OCI-LY3 (cell line): ENCODE data around the gene ZNF790.

ENCODE experiments used
- H2AFZ ChIP-seq: fragments of 200-600, 300-600 bp; shearing (Covaris generic); 2 replicates; pipeline ENCODE4 v1.6.0; 2014; ENCODE audit warnings: antibody characterized with exemption, low read depth, low read length
- H3K27ac ChIP-seq: fragments of 200-600, 300-600 bp; sonication (generic); 2 replicates; pipeline ENCODE4 v1.5.1; 2014; ENCODE audit warnings: mild to moderate bottlenecking, low read length, moderate library complexity, mixed read lengths
- H3K27me3 ChIP-seq: fragments of 200-600, 300-600 bp; sonication (generic); 2 replicates; pipeline ENCODE4 v1.6.1; 2014; ENCODE audit warnings: low read depth, low read length, mixed read lengths
- H3K36me3 ChIP-seq: fragments of 200-600, 300-600 bp; sonication (generic); replicated peaks from 2 replicates; pipeline ENCODE3; 2014; ENCODE audit warnings: low read depth, low read length, mixed read lengths
- H3K4me1 ChIP-seq: fragments of 300-600, 200-600 bp; sonication (generic); 2 replicates; pipeline ENCODE4 v1.6.1; 2014; ENCODE audit warnings: low read length, mixed read lengths
- H3K4me2 ChIP-seq: fragments of 200-600, 300-600 bp; sonication (generic); 2 replicates; pipeline ENCODE4 v1.6.1; 2014; ENCODE audit warnings: low read length, mixed read lengths
- H3K4me3 ChIP-seq: fragments of 300-600, 200-600 bp; sonication (generic); 2 replicates; pipeline ENCODE4 v1.5.1; 2014; ENCODE audit warnings: antibody characterized with exemption, mild to moderate bottlenecking, low read length, moderate library complexity
- H3K79me2 ChIP-seq: fragments of 300-600, 200-600 bp; shearing (Covaris generic); 2 replicates; pipeline ENCODE4 v1.6.1; 2014; ENCODE audit warnings: mild to moderate bottlenecking, low read length, mixed read lengths
- H3K9ac ChIP-seq: fragments of 300-600, 200-600 bp; shearing (Covaris generic); 2 replicates; pipeline ENCODE4 v1.6.0; 2014; ENCODE audit warnings: mild to moderate bottlenecking, low read length, moderate library complexity
- H3K9me3 ChIP-seq: fragments of 200-600, 300-600 bp; shearing (Covaris generic); 2 replicates; pipeline ENCODE4 v1.6.1; 2014; ENCODE audit warnings: low read length, mixed read lengths; ENCODE audit not compliant: insufficient read depth
- H4K20me1 ChIP-seq: fragments of 200-600, 300-600 bp; sonication (generic); 2 replicates; pipeline ENCODE4 v1.6.1; 2016; ENCODE audit warnings: low read length, mixed read lengths; ENCODE audit not compliant: insufficient read depth
- EZH2phosphoT487 ChIP-seq: fragments of 200-600 bp; shearing (Covaris generic); IDR thresholded peaks from 2 replicates; pipeline ENCODE4 v1.6.1; 2018; ENCODE audit warnings: antibody characterized with exemption, mixed run types, low read depth
- TF ChIP-seq, protein P1 (sequence below): fragments of 200-600, 300-600 bp; sonication (generic); IDR thresholded peaks from 2 replicates; pipeline ENCODE4 v1.5.1; 2014; ENCODE audit warnings: antibody characterized with exemption, low read length, low read depth

The ZNF790 gene

DNA sequence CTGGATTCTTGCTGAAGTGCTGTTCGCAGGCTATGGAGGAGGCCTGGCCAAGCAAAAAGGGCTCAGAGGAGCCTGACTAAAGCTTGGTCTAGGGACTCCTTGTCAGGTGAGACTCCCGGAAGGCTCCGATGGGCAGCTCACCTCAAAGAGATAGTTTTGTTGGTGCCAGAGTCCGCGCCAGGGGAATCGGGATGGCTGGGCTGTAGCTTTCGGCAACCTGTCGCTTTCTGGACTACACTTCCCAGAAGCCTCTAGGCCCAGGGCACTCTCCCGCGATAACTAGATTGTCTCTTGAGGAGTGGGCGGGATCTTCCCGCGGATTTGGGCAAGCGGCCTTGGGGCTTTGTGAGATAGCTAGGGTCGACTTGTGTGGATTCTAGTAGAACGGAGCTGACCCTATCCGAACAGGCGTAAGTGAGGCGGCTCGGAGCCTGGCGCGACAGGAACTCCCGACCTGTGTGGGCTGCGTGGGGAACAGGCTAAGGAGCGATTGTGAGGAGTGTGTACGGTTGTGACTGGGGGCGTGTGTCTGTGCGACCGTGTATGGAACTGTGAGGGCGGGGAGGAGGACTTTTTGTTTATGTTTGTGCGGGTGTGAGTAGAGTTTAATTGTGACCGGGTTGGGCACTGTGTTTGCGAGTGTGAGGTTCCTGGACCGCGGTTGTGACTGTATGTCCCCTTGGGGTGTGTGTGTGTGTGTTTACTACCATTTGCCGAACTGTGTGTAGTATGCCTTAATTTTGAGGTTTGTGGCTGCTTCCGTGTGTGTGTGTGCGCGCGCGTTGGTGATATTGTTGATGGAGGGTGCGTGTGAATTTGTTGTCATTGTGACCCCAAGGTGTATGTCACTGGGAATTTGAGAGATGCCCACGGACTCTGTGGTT is 12.6 kb upstream of the ZNF790 start, which contains the start of gene ZNF345:
Gene ZNF345, plus strand, starts transcription at position 318 of the 884 bp plus-strand sequence. CDS start 25,955 bp downstream, outside the sequence.
- peaks cover 28% of the 10 kb centered on the region for H3K79me2 ChIP-seq
- H3K4me1 ChIP-seq = peaks cover 7% of the 10 kb centered on the region
- H3K27ac ChIP-seq = peak within 1 kb of the TSS; percentile 67
- no peak for TF ChIP-seq EZH2phosphoT487
- TF ChIP-seq, protein P1, sequence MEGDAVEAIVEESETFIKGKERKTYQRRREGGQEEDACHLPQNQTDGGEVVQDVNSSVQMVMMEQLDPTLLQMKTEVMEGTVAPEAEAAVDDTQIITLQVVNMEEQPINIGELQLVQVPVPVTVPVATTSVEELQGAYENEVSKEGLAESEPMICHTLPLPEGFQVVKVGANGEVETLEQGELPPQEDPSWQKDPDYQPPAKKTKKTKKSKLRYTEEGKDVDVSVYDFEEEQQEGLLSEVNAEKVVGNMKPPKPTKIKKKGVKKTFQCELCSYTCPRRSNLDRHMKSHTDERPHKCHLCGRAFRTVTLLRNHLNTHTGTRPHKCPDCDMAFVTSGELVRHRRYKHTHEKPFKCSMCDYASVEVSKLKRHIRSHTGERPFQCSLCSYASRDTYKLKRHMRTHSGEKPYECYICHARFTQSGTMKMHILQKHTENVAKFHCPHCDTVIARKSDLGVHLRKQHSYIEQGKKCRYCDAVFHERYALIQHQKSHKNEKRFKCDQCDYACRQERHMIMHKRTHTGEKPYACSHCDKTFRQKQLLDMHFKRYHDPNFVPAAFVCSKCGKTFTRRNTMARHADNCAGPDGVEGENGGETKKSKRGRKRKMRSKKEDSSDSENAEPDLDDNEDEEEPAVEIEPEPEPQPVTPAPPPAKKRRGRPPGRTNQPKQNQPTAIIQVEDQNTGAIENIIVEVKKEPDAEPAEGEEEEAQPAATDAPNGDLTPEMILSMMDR = no peak
- peak within 1 kb of the TSS; percentile 97 for H3K4me3 ChIP-seq
- H3K27me3 ChIP-seq = no peaks in the 10 kb centered on the region
- peaks cover 21% of the 10 kb centered on the region for H3K36me3 ChIP-seq
- H3K9me3 ChIP-seq = no peaks in the 10 kb centered on the region
- H3K9ac ChIP-seq = peak within 1 kb of the TSS; percentile 92
- no peaks in the 10 kb centered on the region for H4K20me1 ChIP-seq
- H3K4me2 ChIP-seq = peak within 1 kb of the TSS; percentile 90
- peak within 1 kb of the TSS; percentile 92 for H2AFZ ChIP-seq

DNA sequence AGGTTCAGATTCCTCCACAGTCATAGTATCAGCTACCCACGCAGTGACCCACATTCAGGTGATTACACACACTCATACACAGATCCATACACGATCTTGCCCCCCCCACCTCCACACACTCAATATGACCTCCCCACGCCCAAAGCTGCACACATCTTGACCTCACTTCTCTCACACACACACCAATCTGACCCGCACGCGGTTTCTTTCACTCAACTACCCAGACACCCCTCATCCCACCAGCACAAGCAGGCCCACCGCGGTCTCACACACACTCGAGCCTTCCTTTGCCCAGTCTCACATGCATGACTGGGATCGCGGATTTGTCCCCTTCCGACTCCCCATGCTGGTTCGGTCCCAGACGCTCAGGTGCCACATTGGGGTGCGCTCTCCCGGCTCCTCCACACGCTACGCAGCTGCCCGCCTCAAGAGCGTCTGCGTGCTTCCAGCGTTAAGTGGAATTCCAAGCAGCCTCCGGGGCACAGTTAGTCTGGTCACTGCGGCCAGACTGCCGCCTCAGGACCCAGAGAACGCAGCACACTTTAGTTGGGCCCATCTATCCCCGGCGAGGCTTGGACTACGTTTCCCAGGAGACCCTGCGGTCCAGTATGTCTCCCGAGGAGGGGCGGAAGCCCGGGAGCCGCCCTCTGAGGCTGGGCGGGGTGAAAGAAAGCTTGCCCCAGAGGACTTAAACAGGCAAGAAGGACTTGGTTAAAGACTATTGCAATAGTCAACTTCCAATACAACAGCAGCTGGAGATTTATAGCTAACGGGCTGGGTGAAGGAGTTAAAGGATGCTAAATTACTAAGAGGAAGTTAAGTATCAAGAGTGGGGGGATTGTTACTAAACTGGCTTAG is 11.7 kb upstream of the ZNF790 start:
- peak overlapping the region; percentile 92 for H2AFZ ChIP-seq
- H3K4me1 ChIP-seq = peaks cover 7% of the 10 kb centered on the region
- no peaks in the 10 kb centered on the region for H3K27me3 ChIP-seq
- peaks cover 26% of the 10 kb centered on the region for H3K36me3 ChIP-seq
- H3K4me3 ChIP-seq = peak overlapping the region; percentile 97
- H4K20me1 ChIP-seq = no peaks in the 10 kb centered on the region
- H3K9me3 ChIP-seq = no peaks in the 10 kb centered on the region
- peak overlapping the region; percentile 90 for H3K4me2 ChIP-seq
- peak overlapping the region; percentile 92 for H3K9ac ChIP-seq
- peaks cover 28% of the 10 kb centered on the region for H3K79me2 ChIP-seq
- peak overlapping the region; percentile 67 for H3K27ac ChIP-seq
- no peak for TF ChIP-seq EZH2phosphoT487
- TF ChIP-seq, protein P1 = no peak

DNA sequence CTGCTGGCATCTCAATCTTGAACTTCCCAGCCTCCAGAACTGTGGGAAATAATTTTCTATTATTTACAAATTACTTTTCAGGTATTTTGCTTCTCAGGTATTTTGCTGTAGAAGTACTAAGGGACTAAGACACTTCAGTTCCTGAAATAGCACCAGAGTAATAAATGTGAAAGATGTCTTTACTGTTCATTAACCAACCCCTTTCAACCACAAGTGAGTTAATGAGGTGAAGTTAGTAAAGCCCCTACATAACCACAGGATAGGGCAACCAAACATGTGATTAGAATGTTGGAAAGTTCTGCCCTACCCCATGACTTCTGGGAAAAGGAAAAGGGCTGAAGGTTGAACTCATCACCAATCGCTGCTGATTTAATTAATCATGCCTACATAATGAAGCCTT is 9.8 kb upstream of the ZNF790 start:
- H4K20me1 ChIP-seq = no peaks in the 10 kb centered on the region
- H3K27ac ChIP-seq = no peak overlapping the region
- no peaks in the 10 kb centered on the region for H3K27me3 ChIP-seq
- peaks cover 28% of the 10 kb centered on the region for H3K79me2 ChIP-seq
- no peak overlapping the region for H2AFZ ChIP-seq
- TF ChIP-seq, protein P1 = no peak
- peaks cover 7% of the 10 kb centered on the region for H3K4me1 ChIP-seq
- peaks cover 40% of the 10 kb centered on the region for H3K36me3 ChIP-seq
- H3K4me2 ChIP-seq = no peak overlapping the region
- no peak overlapping the region for H3K9ac ChIP-seq
- H3K9me3 ChIP-seq = no peaks in the 10 kb centered on the region
- no peak overlapping the region for H3K4me3 ChIP-seq

DNA sequence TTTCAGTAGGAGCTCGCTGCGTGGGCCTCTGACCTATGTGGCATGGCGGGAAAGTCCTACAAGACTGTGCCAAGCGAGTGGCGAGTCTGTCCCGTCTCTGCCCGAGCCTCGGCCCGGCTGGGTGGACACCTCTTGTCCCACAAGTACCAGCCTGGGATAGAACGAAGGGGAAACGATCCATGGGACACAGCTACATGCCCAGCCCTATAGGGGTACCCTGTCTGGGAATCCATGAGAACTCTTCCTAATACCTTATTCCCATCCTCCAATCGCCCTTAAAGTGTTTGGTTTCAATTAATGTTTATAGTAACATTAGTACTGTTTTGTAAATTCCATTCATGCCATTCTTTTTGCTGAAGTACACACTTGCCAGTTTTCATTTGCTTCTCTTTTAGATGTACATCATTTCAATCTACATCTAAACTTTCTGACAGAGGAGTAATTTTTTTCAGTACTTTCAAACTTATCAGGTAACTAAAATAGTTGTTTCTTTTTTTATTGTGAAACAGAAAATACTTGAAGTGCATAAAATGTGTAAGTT is 667 bp upstream of the ZNF790 start:
- Histone ChIP-seq H3K79me2 (peaks cover 15% of the 10 kb centered on the region; the same call in 1 of the 2 replicates), H4K20me1 (no peaks in the 10 kb centered on the region), H3K4me3 (no peak overlapping the region), H3K9me3 (no peaks in the 10 kb centered on the region), H3K9ac (no peak overlapping the region), H3K4me2 (no peak overlapping the region), H2AFZ (no peak overlapping the region), H3K4me1 (no peaks in the 10 kb centered on the region), H3K36me3 (peaks cover 68% of the 10 kb centered on the region), H3K27ac (no peak overlapping the region), H3K27me3 (no peaks in the 10 kb centered on the region)
- no peak for TF ChIP-seq EZH2phosphoT487
- TF ChIP-seq, protein P1 = no peak
